Prostate gland (tissue), 2 donors: ENCODE data around the gene MYCBP.

Experiments used
- CTCF ChIP-seq, 4 experiments: fragments of 200-600 bp in 2 of 4; fragments of 450-650 bp in 2 of 4; sonication (generic) in 2 of 4; IDR thresholded peaks; 1 replicate in 3 of 4; 2 replicates in 1 of 4; pipeline ENCODE4 v1.5.1; 2016 to 2019; ENCODE audit warnings: antibody characterized with exemption in 4 of 4, mild to moderate bottlenecking in 2 of 4, moderate library complexity in 2 of 4
- POLR2AphosphoS5 ChIP-seq: sonication (generic); formaldehyde crosslinking; IDR thresholded peaks from one replicate; pipeline ENCODE4 v1.6.1; 2017; ENCODE audit warnings: antibody characterized with exemption

- no peak for TF ChIP-seq CTCF (IDR thresholded peaks at IDR 0.05)
- TF ChIP-seq POLR2AphosphoS5, result no peak
Observed at GRCh38 chr1:38852780-38853179, 20.4 kb downstream of the MYCBP start.
